ENCODE measurements around the gene COL8A1.

COL8A1 gene

GRCh38 chr3:99644017-99644416 lies 5.6 kb downstream of the COL8A1 start:
- no peak overlapping the region for H3K4me2 ChIP-seq (ENCODE audit: low read length)
- H2AK5ac ChIP-seq (ENCODE audit: low read length) = no peak overlapping the region
- no peak overlapping the region for H2AFZ ChIP-seq (ENCODE audit: insufficient read depth, low read length, poor library complexity)
- H3K36me3 ChIP-seq (ENCODE audit: control insufficient read depth in 1 of 2, insufficient read depth in 2 of 2, low read length in 2 of 2) = no peaks in the 10 kb centered on the region
- H3K9ac ChIP-seq (ENCODE audit: low read length) = no peak overlapping the region
- no peak overlapping the region for H2BK12ac ChIP-seq (ENCODE audit: low read length)
- H3K27ac ChIP-seq (ENCODE audit: low read depth, low read length) = no peak overlapping the region
- no peaks in the 10 kb centered on the region for H3K79me1 ChIP-seq (ENCODE audit: low read length)
- H3K4me3 ChIP-seq (ENCODE audit: low read depth, low read length) = no peak overlapping the region
- H3K14ac ChIP-seq (ENCODE audit: low read length) = no peak overlapping the region
- H3K23ac ChIP-seq (ENCODE audit: low read length) = no peak overlapping the region
- H4K8ac ChIP-seq (ENCODE audit: low read depth, low read length) = no peak overlapping the region
- H3K4me1 ChIP-seq (ENCODE audit: control insufficient read depth in 1 of 2, insufficient read depth in 2 of 2, low read length in 2 of 2) = no peaks in the 10 kb centered on the region
- H2BK5ac ChIP-seq (ENCODE audit: low read depth, low read length, poor library complexity) = no peak overlapping the region
- no peaks in the 10 kb centered on the region for H3K9me3 ChIP-seq (ENCODE audit: insufficient read depth, low read depth, low read length)
- H3K27me3 ChIP-seq (ENCODE audit: insufficient read depth, low read length) = no peaks in the 10 kb centered on the region
- no peak for DNase-seq
- H3K79me2 ChIP-seq (ENCODE audit: control insufficient read depth, insufficient read depth, low read length, poor library complexity) = no peaks in the 10 kb centered on the region
- H2BK120ac ChIP-seq (ENCODE audit: insufficient read depth, low read length, poor library complexity) = no peak overlapping the region
- H3K4ac ChIP-seq (ENCODE audit: low read depth, low read length) = no peak overlapping the region
- H4K91ac ChIP-seq (ENCODE audit: low read depth, low read length) = no peak overlapping the region
- H4K12ac ChIP-seq (ENCODE audit: low read depth, low read length) = no peak overlapping the region
- H3K18ac ChIP-seq (ENCODE audit: low read length) = no peak overlapping the region

DNA sequence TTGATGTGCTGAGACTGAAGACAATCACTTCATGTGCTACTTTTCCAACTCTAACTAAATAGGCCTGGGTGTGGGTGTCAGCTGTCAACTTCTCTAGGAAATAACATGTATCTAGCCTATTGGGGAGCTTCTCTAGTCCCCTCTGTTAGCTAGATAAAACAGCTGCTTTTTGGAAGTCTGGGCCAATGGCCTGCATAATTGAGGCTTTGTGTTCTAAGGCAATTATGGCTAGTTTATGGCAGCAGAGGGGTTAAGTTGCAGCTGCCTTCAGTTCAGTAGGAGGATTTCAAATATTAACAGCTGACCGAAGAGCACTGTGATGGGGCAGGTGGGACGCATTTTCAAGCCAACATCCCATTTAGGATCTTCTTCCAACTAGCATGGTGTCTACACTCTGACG lies 6.4 kb downstream of the COL8A1 start:
- Histone ChIP-seq H3K27ac (ENCODE audit: low read depth, low read length) (no peak overlapping the region), H2AFZ (ENCODE audit: insufficient read depth, low read length, poor library complexity) (no peak overlapping the region), H4K12ac (ENCODE audit: low read depth, low read length) (no peak overlapping the region), H2BK12ac (ENCODE audit: low read length) (no peak overlapping the region), H3K4me2 (ENCODE audit: low read length) (no peak overlapping the region), H2AK5ac (ENCODE audit: low read length) (no peak overlapping the region), H2BK5ac (ENCODE audit: low read depth, low read length, poor library complexity) (no peak overlapping the region), H3K9ac (ENCODE audit: low read length) (no peak overlapping the region), H3K27me3 (ENCODE audit: insufficient read depth, low read length) (no peaks in the 10 kb centered on the region), H3K4me1 (ENCODE audit: control insufficient read depth in 1 of 2, insufficient read depth in 2 of 2, low read length in 2 of 2) (no peaks in the 10 kb centered on the region), H3K36me3 (ENCODE audit: control insufficient read depth in 1 of 2, insufficient read depth in 2 of 2, low read length in 2 of 2) (no peaks in the 10 kb centered on the region), H3K18ac (ENCODE audit: low read length) (no peak overlapping the region), H2BK120ac (ENCODE audit: insufficient read depth, low read length, poor library complexity) (no peak overlapping the region), H3K4ac (ENCODE audit: low read depth, low read length) (no peak overlapping the region), H3K79me2 (ENCODE audit: control insufficient read depth, insufficient read depth, low read length, poor library complexity) (no peaks in the 10 kb centered on the region), H3K4me3 (ENCODE audit: low read depth, low read length) (no peak overlapping the region), H4K91ac (ENCODE audit: low read depth, low read length) (no peak overlapping the region), H3K79me1 (ENCODE audit: low read length) (no peaks in the 10 kb centered on the region), H3K9me3 (ENCODE audit: insufficient read depth, low read depth, low read length) (no peaks in the 10 kb centered on the region), H3K23ac (ENCODE audit: low read length) (no peak overlapping the region), H4K8ac (ENCODE audit: low read depth, low read length) (no peak overlapping the region), H3K14ac (ENCODE audit: low read length) (no peak overlapping the region)
- no CpG with 5 or more reads among the region's 3 CpGs for WGBS (ENCODE audit: extremely low coverage, insufficient coverage, insufficient read length)
- no peak for DNase-seq

- WGBS (ENCODE audit: extremely low coverage, insufficient coverage, insufficient read length) = no CpG with 5 or more reads among the region's 5 CpGs
- peak overlapping the region; percentile 23 for H2BK120ac ChIP-seq (ENCODE audit: insufficient read depth, low read length, poor library complexity)
- no peaks in the 10 kb centered on the region for H3K9me3 ChIP-seq (ENCODE audit: insufficient read depth, low read depth, low read length)
These were observed 7.1 kb downstream of the COL8A1 start for GRCh38 chr3:99645277-99646106.

GRCh38 chr3:99646107-99646435 lies 7.7 kb downstream of the COL8A1 start:
- no peak overlapping the region for H3K27ac ChIP-seq (ENCODE audit: low read depth, low read length)
- no CpG with 5 or more reads among the region's 1 CpG for WGBS (ENCODE audit: extremely low coverage, insufficient coverage, insufficient read length)
- no peaks in the 10 kb centered on the region for H3K79me2 ChIP-seq (ENCODE audit: control insufficient read depth, insufficient read depth, low read length, poor library complexity)
- H3K36me3 ChIP-seq (ENCODE audit: control insufficient read depth in 1 of 2, insufficient read depth in 2 of 2, low read length in 2 of 2) = no peaks in the 10 kb centered on the region
- no peak overlapping the region for H4K91ac ChIP-seq (ENCODE audit: low read depth, low read length)
- H3K14ac ChIP-seq (ENCODE audit: low read length) = no peak overlapping the region
- H3K18ac ChIP-seq (ENCODE audit: low read length) = no peak overlapping the region
- no peak overlapping the region for H2AK5ac ChIP-seq (ENCODE audit: low read length)
- no peak overlapping the region for H3K23ac ChIP-seq (ENCODE audit: low read length)
- no peak overlapping the region for H3K9ac ChIP-seq (ENCODE audit: low read length)
- no peaks in the 10 kb centered on the region for H3K79me1 ChIP-seq (ENCODE audit: low read length)
- H2AFZ ChIP-seq (ENCODE audit: insufficient read depth, low read length, poor library complexity) = no peak overlapping the region
- H3K4ac ChIP-seq (ENCODE audit: low read depth, low read length) = no peak overlapping the region
- H3K4me3 ChIP-seq (ENCODE audit: low read depth, low read length) = no peak overlapping the region
- no peaks in the 10 kb centered on the region for H3K4me1 ChIP-seq (ENCODE audit: control insufficient read depth in 1 of 2, insufficient read depth in 2 of 2, low read length in 2 of 2)
- H2BK120ac ChIP-seq (ENCODE audit: insufficient read depth, low read length, poor library complexity) = no peak overlapping the region
- DNase-seq = no peak
- H4K8ac ChIP-seq (ENCODE audit: low read depth, low read length) = no peak overlapping the region
- no peaks in the 10 kb centered on the region for H3K9me3 ChIP-seq (ENCODE audit: insufficient read depth, low read depth, low read length)
- no peak overlapping the region for H2BK5ac ChIP-seq (ENCODE audit: low read depth, low read length, poor library complexity)
- no peaks in the 10 kb centered on the region for H3K27me3 ChIP-seq (ENCODE audit: insufficient read depth, low read length)
- no peak overlapping the region for H2BK12ac ChIP-seq (ENCODE audit: low read length)
- no peak overlapping the region for H4K12ac ChIP-seq (ENCODE audit: low read depth, low read length)
- no peak overlapping the region for H3K4me2 ChIP-seq (ENCODE audit: low read length)

More at GRCh38 chr3:99645277-99646106, 7.1 kb downstream of the COL8A1 start:
- Histone ChIP-seq H3K27me3 (ENCODE audit: insufficient read depth, low read length) (no peaks in the 10 kb centered on the region), H2AK5ac (ENCODE audit: low read length) (no peak overlapping the region), H3K23ac (ENCODE audit: low read length) (no peak overlapping the region), H3K36me3 (ENCODE audit: control insufficient read depth in 1 of 2, insufficient read depth in 2 of 2, low read length in 2 of 2) (no peaks in the 10 kb centered on the region), H3K14ac (ENCODE audit: low read length) (no peak overlapping the region), H3K9ac (ENCODE audit: low read length) (no peak overlapping the region), H3K4me2 (ENCODE audit: low read length) (no peak overlapping the region), H3K4me1 (ENCODE audit: control insufficient read depth in 1 of 2, insufficient read depth in 2 of 2, low read length in 2 of 2) (no peaks in the 10 kb centered on the region), H3K4ac (ENCODE audit: low read depth, low read length) (no peak overlapping the region), H4K8ac (ENCODE audit: low read depth, low read length) (no peak overlapping the region), H4K12ac (ENCODE audit: low read depth, low read length) (no peak overlapping the region), H3K4me3 (ENCODE audit: low read depth, low read length) (no peak overlapping the region), H4K91ac (ENCODE audit: low read depth, low read length) (no peak overlapping the region), H3K27ac (ENCODE audit: low read depth, low read length) (no peak overlapping the region), H2BK5ac (ENCODE audit: low read depth, low read length, poor library complexity) (no peak overlapping the region), H2BK12ac (ENCODE audit: low read length) (no peak overlapping the region), H3K79me1 (ENCODE audit: low read length) (no peaks in the 10 kb centered on the region), H3K79me2 (ENCODE audit: control insufficient read depth, insufficient read depth, low read length, poor library complexity) (no peaks in the 10 kb centered on the region), H3K18ac (ENCODE audit: low read length) (no peak overlapping the region), H2AFZ (ENCODE audit: insufficient read depth, low read length, poor library complexity) (no peak overlapping the region)
- DNase-seq = peak; percentile 9 to 54
